K562 (cell line): ENCODE measurements around the gene RAB12. TPM values are rescaled to one million over a fixed set of nuclear protein-coding genes. Genes with fewer than 3 reads are reported as not detected.
A peak's percentile ranks its signal among the peaks of the same experiment; 100 is the strongest.

Experiments used
- DPF2 ChIP-seq: fragments of 450-650 bp; IDR thresholded peaks from 2 replicates; pipeline ENCODE4 v1.6.1; 2016
- L3MBTL2 ChIP-seq: fragments of 450-650 bp; IDR thresholded peaks from 2 replicates; pipeline ENCODE4 v1.6.1; 2016; ENCODE audit warnings: mild to moderate bottlenecking, moderate library complexity
- MGA ChIP-seq: fragments of 450-650 bp; IDR thresholded peaks from 2 replicates; pipeline ENCODE4 v1.6.1; 2016; ENCODE audit warnings: mild to moderate bottlenecking, moderate library complexity
- MXI1 ChIP-seq: IDR thresholded peaks from 2 replicates; pipeline ENCODE4 v1.6.1; 2011; ENCODE audit warnings: low read depth, mild to moderate bottlenecking, improper control_type of control experiment, low read length
- PKNOX1 ChIP-seq: fragments of 450-650 bp; IDR thresholded peaks from 2 replicates; pipeline ENCODE4 v1.6.1; 2016
- POLR2AphosphoS2 ChIP-seq: IDR thresholded peaks from 2 replicates; pipeline ENCODE4 v1.6.1; 2012; ENCODE audit warnings: low read length, improper control_type of control experiment
- RBM34 ChIP-seq: fragments of 200-400 bp; formaldehyde crosslinking; IDR thresholded peaks from 2 replicates; pipeline ENCODE4 v1.6.1; 2018; ENCODE audit warnings: low read length, borderline replicate concordance; ENCODE audit not compliant: insufficient read depth
- SPI1 ChIP-seq: IDR thresholded peaks from 2 replicates; pipeline ENCODE4 v1.6.1; 2011; ENCODE audit warnings: low read depth, low read length, control low read depth, borderline replicate concordance
- TSC22D4 ChIP-seq: fragments of 450-650 bp; IDR thresholded peaks from 2 replicates; pipeline ENCODE4 v1.6.1; 2016; ENCODE audit warnings: missing genetic modification characterization, missing biosample characterization, control low read depth
- ZNF124 ChIP-seq: sonication (generic); formaldehyde crosslinking; IDR thresholded peaks from 2 replicates; pipeline ENCODE4 v1.8.1; 2022; ENCODE audit warnings: missing genetic modification reagents
- ZNF589 ChIP-seq: fragments of 200-800 bp; sonication (Bioruptor generic); IDR thresholded peaks from 2 replicates; pipeline ENCODE4 v1.6.1; 2016; ENCODE audit warnings: low read depth, missing genetic modification characterization, missing compliant biosample characterization
- ZNF592 ChIP-seq: fragments of 450-650 bp; IDR thresholded peaks from 2 replicates; pipeline ENCODE4 v1.6.1; 2017; ENCODE audit warnings: antibody characterized with exemption, mild to moderate bottlenecking
- polyA plus RNA-seq, 8 experiments: library from polyadenylated mRNA; depleted of rRNA in 4 of 8; stranded (reverse) in 5 of 8; unstranded in 3 of 8; fragments of >200 nt; fragmentation: Nextera tagmentation in 2 of 8; fragmentation: Illumina TruSeq in 1 of 8; extraction: Ambion mirVana in 2 of 8; extraction: Trizol in 1 of 8; gene quantifications; 2 replicates each; pipeline versions ENCODE4 v1.2.1 to v1.2.3, GENCODE V29; 2011 to 2014; ENCODE audit warnings: inconsistent platforms in 1 of 8, missing spikeins in 1 of 8
- total RNA-seq, 7 experiments: library from RNA; depleted of rRNA in 6 of 7; stranded (reverse); fragments of >200 nt in 6 of 7; fragmentation: Illumina TruSeq in 2 of 7; extraction: Trizol in 2 of 7; gene quantifications; 2 replicates each; pipeline versions ENCODE4 v1.2.1 to v1.2.3, GENCODE V29; 2011 to 2021; ENCODE audit warnings: low replicate concordance in 1 of 7

Gene RAB12
- total and polyA plus RNA-seq, 9 of the 15 experiments (the other 6 are each of a cell fraction or from before 2014, with no cell fraction given): 0.48 to 21.6 (median 18.8) TPM

DNA sequence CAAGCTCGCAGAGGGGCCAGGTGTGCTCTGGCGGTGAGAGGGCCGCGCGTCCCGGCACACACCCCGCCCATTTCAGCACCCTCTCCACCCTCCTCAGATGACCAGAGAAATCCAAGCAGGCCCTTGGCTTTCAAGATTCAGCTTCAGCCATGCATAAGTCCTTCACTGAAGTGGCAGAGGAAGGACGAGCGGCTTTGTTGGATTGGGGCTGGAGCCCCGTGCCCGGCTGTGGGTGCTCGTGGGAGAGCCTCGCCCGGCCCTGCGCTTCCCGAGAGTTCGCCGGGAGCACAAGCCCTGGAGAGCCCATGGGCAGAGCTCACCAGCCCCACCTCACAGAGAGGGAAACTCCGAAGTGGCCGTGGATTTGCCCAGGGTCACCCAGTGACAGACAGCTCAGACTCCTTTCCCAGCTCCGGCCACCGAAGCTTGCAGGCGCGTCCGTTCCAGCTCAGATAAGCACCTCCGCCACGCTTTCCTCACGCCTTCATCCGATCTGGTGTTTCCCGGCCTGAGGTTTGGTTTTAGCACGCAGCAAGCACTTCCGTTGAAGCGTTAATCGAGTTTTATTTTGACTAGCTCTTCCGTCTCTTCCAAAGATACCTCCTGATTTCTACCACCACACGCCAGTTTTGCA lies 50.5 kb downstream of the RAB12 start (continued):
- peak; percentile 97 for TF ChIP-seq MGA
- TF ChIP-seq PKNOX1: peak; percentile 70
- TF ChIP-seq MXI1: no peak
- TF ChIP-seq ZNF592: peak; percentile 34; the same call in 1 of the 2 replicates
- no peak for TF ChIP-seq RBM34
- TF ChIP-seq DPF2: no peak
- no peak for TF ChIP-seq POLR2AphosphoS2
- no peak for TF ChIP-seq ZNF124 (CRISPR knock-in tag)
- TF ChIP-seq ZNF589: no peak
- peak; percentile 94 for TF ChIP-seq L3MBTL2
- TF ChIP-seq TSC22D4 (tag): no peak
- no peak for TF ChIP-seq SPI1
